MM.1S (cell line): ENCODE data around the gene WDR1.

Experiments used
- DNase-seq: peaks from one replicate; pipeline ENCODE4 v3.0.0-alpha.2; 2015
- H2AFZ ChIP-seq: fragments of 300-600 bp; sonication (generic); 2 replicates; pipeline ENCODE4 v1.6.0; 2016; ENCODE audit warnings: antibody characterized with exemption, low read length
- H3F3A ChIP-seq: fragments of 300-600 bp; sonication (generic); 2 replicates; pipeline ENCODE4 v1.6.1; 2016; ENCODE audit warnings: mild to moderate bottlenecking, antibody characterized with exemption, low read length, moderate library complexity, mixed read lengths; ENCODE audit not compliant: insufficient read depth
- H3K27ac ChIP-seq: fragments of 300-600 bp; sonication (generic); 2 replicates; pipeline ENCODE4 v1.5.1; 2016; ENCODE audit warnings: mild to moderate bottlenecking, low read length
- H3K27me3 ChIP-seq: fragments of 300-600 bp; sonication (generic); replicated peaks from 2 replicates; pipeline ENCODE4 v1.6.0; 2016; ENCODE audit warnings: low read length; ENCODE audit not compliant: insufficient read depth
- H3K36me3 ChIP-seq: fragments of 300-600 bp; sonication (generic); replicated peaks from 2 replicates; pipeline ENCODE4 v1.6.1; 2016; ENCODE audit warnings: mild to moderate bottlenecking, low read length, mixed read lengths; ENCODE audit not compliant: insufficient read depth
- H3K4me1 ChIP-seq: fragments of 300-600 bp; sonication (generic); 2 replicates; pipeline ENCODE4 v1.6.1; 2016; ENCODE audit warnings: low read length, mixed read lengths
- H3K4me2 ChIP-seq: fragments of 300-600 bp; sonication (generic); 2 replicates; pipeline ENCODE4 v1.6.0; 2016; ENCODE audit warnings: low read depth, low read length
- H3K4me3 ChIP-seq: fragments of 300-600 bp; sonication (generic); 2 replicates; pipeline ENCODE4 v1.5.1; 2016; ENCODE audit warnings: low read length, mixed read lengths
- H3K79me2 ChIP-seq: fragments of 300-600 bp; sonication (generic); 2 replicates; pipeline ENCODE4 v1.6.1; 2016; ENCODE audit warnings: mixed run types, low read length, mixed read lengths
- H3K9ac ChIP-seq: fragments of 300-600 bp; sonication (generic); 2 replicates; pipeline ENCODE4 v1.6.1; 2016; ENCODE audit warnings: low read length, mixed read lengths
- H3K9me2 ChIP-seq: fragments of 300-600 bp; sonication (generic); replicated peaks from 2 replicates; pipeline ENCODE4 v1.6.1; 2016; ENCODE audit warnings: mild to moderate bottlenecking, low read length, mixed read lengths; ENCODE audit not compliant: insufficient read depth
- H3K9me3 ChIP-seq: fragments of 300-600 bp; sonication (generic); replicated peaks from 2 replicates; pipeline ENCODE4 v1.6.1; 2016; ENCODE audit warnings: mild to moderate bottlenecking, low read length, mixed read lengths; ENCODE audit not compliant: insufficient read depth
- H4K20me1 ChIP-seq: fragments of 300-600 bp; sonication (generic); 2 replicates; pipeline ENCODE4 v1.6.1; 2016; ENCODE audit warnings: mild to moderate bottlenecking, low read length, moderate library complexity, mixed read lengths; ENCODE audit not compliant: insufficient read depth
- CTCF ChIP-seq: fragments of 300-600 bp; sonication (generic); IDR thresholded peaks from 2 replicates; pipeline ENCODE4 v1.5.1; 2016; ENCODE audit warnings: antibody characterized with exemption, low read length, mixed read lengths
- EZH2 ChIP-seq: fragments of 300-600 bp; sonication (generic); optimal IDR thresholded peaks from 2 replicates; pipeline ENCODE3; 2017; ENCODE audit warnings: low read depth, mild to moderate bottlenecking, antibody characterized with exemption, low read length, mixed read lengths
- EZH2phosphoT487 ChIP-seq: fragments of 300-600 bp; sonication (generic); IDR thresholded peaks from 2 replicates; pipeline ENCODE4 v1.6.1; 2018; ENCODE audit warnings: antibody characterized with exemption, low read length

WDR1 gene

GRCh38 chr4:10124167-10124930 is 7.8 kb upstream of the WDR1 start:
- H3K4me3 ChIP-seq: no peak overlapping the region
- no peaks in the 10 kb centered on the region for H3K9me2 ChIP-seq
- H3F3A ChIP-seq: no peaks in the 10 kb centered on the region
- no peaks in the 10 kb centered on the region for H3K27me3 ChIP-seq
- peak overlapping the region; percentile 11; the same call in 1 of the 2 replicates for H3K4me2 ChIP-seq
- no peak overlapping the region for H3K27ac ChIP-seq
- H3K9me3 ChIP-seq: no peaks in the 10 kb centered on the region
- no peaks in the 10 kb centered on the region for H3K79me2 ChIP-seq
- no peak for DNase-seq
- H2AFZ ChIP-seq: no peak overlapping the region
- TF ChIP-seq CTCF: no peak
- no peak for TF ChIP-seq EZH2
- no peak for TF ChIP-seq EZH2phosphoT487
- no peak overlapping the region for H3K9ac ChIP-seq
- no peaks in the 10 kb centered on the region for H3K36me3 ChIP-seq
- no peaks in the 10 kb centered on the region for H4K20me1 ChIP-seq
- peaks cover 15% of the 10 kb centered on the region for H3K4me1 ChIP-seq

- Histone ChIP-seq H3K9me3 (no peaks in the 10 kb centered on the region), H3K36me3 (no peaks in the 10 kb centered on the region), H3F3A (no peaks in the 10 kb centered on the region), H2AFZ (no peak overlapping the region), H3K9me2 (no peaks in the 10 kb centered on the region), H3K79me2 (no peaks in the 10 kb centered on the region), H3K9ac (no peak overlapping the region), H3K4me2 (peak overlapping the region; percentile 11; the same call in 1 of the 2 replicates), H3K27ac (no peak overlapping the region; the same call in 1 of the 2 replicates), H3K4me3 (no peak overlapping the region), H4K20me1 (no peaks in the 10 kb centered on the region), H3K4me1 (peaks cover 15% of the 10 kb centered on the region), H3K27me3 (no peaks in the 10 kb centered on the region)
- TF ChIP-seq CTCF (no peak), EZH2 (no peak), EZH2phosphoT487 (no peak)
- DNase-seq: peak; percentile 48
These were observed 6.9 kb upstream of the WDR1 start for GRCh38 chr4:10123227-10124101.

- H3K9ac ChIP-seq: no peak overlapping the region
- no peak overlapping the region for H3K4me3 ChIP-seq
- H3K79me2 ChIP-seq: no peaks in the 10 kb centered on the region
- H3F3A ChIP-seq: 0 out of 2 replicates have a peak, but pooled peaks cover 4% of the 10 kb centered on the region
- H3K4me2 ChIP-seq: no peak overlapping the region
- H3K9me2 ChIP-seq: no peaks in the 10 kb centered on the region
- DNase-seq: no peak
- no peaks in the 10 kb centered on the region for H4K20me1 ChIP-seq
- no peaks in the 10 kb centered on the region for H3K36me3 ChIP-seq
- H3K9me3 ChIP-seq: no peaks in the 10 kb centered on the region
- H3K4me1 ChIP-seq: peaks cover 20% of the 10 kb centered on the region
- H3K27ac ChIP-seq: no peak overlapping the region
- TF ChIP-seq EZH2phosphoT487 (no peak), CTCF (no peak), EZH2 (no peak)
- H3K27me3 ChIP-seq: no peaks in the 10 kb centered on the region
- H2AFZ ChIP-seq: no peak overlapping the region
These were observed 5.8 kb upstream of the WDR1 start for GRCh38 chr4:10122236-10122932.
